Thymus (tissue), 11 donors: ENCODE data around the gene TBC1D9B. TPM values are rescaled to one million over a fixed set of nuclear protein-coding genes. Genes with fewer than 3 reads are reported as not detected.

Source experiments
- DNase-seq, 9 donors: peaks; one replicate each; pipeline ENCODE4 v3.0.0-alpha.2; 2013; ENCODE audit warnings: low spot score in 9 of 9, low read depth in 6 of 9, missing footprints in 1 of 9
- H3K27ac ChIP-seq, 2 donors: one replicate each; pipeline ENCODE4 v1.5.1; 2013; ENCODE audit warnings: control low read depth in 1 of 2, low read depth in 1 of 2, low read length in 1 of 2, mild to moderate bottlenecking in 1 of 2, moderate library complexity in 1 of 2
- H3K27me3 ChIP-seq, 2 donors: one replicate each; pipeline ENCODE4 v1.5.1; 2013; ENCODE audit warnings: low read length in 1 of 2; ENCODE audit not compliant: control insufficient read depth in 2 of 2, insufficient read depth in 1 of 2
- H3K36me3 ChIP-seq, 2 donors: one replicate each; pipeline ENCODE4 v1.5.1; 2013; ENCODE audit warnings: low read length in 1 of 2, mild to moderate bottlenecking in 1 of 2, moderate library complexity in 1 of 2; ENCODE audit not compliant: control insufficient read depth in 2 of 2, insufficient read depth in 2 of 2
- H3K4me1 ChIP-seq, 2 donors: one replicate each; pipeline ENCODE4 v1.5.1; 2013; ENCODE audit warnings: low read length in 2 of 2; ENCODE audit not compliant: control insufficient read depth in 2 of 2, insufficient read depth in 2 of 2
- H3K4me3 ChIP-seq, 2 donors: one replicate each; pipeline ENCODE4 v1.5.1; 2013; ENCODE audit warnings: low read length in 2 of 2, control low read depth in 1 of 2, mild to moderate bottlenecking in 1 of 2
- H3K9me3 ChIP-seq, 2 donors: one replicate each; pipeline ENCODE4 v1.5.1; 2013; ENCODE audit warnings: low read length in 1 of 2, mild to moderate bottlenecking in 1 of 2; ENCODE audit not compliant: control insufficient read depth in 2 of 2, insufficient read depth in 1 of 2
- WGBS: extraction: QIAGEN DNeasy Blood & Tissue Kit; methylation state at CpG from one replicate; pipeline ENCODE4 v1.1.7; 2013; 5-methylcytosine and 5-hydroxymethylcytosine counted together
- polyA plus RNA-seq: library from polyadenylated mRNA; stranded (reverse); fragments of 200-250 nt; gene quantifications from one replicate; pipeline ENCODE4 v1.2.3, GENCODE V29; 2013
- total RNA-seq: library from RNA; stranded (reverse); fragments of 120-200 nt; gene quantifications from one replicate; pipeline ENCODE4 v1.2.4, GENCODE V29; 2013
- donor health status: healthy.

TBC1D9B gene
- total and polyA plus RNA-seq, 2 donors = 13.9 to 69.4 TPM

- 95% methylated on average over 8 of the region's 8 CpGs for WGBS
- no peak for DNase-seq
- no peak overlapping the region for H3K27ac ChIP-seq
- H3K9me3 ChIP-seq = peaks cover 0 to 3% of the 10 kb centered on the region in 2 donors
- H3K4me1 ChIP-seq = no peaks in the 10 kb centered on the region
- H3K27me3 ChIP-seq = no peaks in the 10 kb centered on the region
- no peaks in the 10 kb centered on the region for H3K36me3 ChIP-seq
- H3K4me3 ChIP-seq = no peak overlapping the region
These were observed 19.0 kb upstream of the TBC1D9B start for GRCh38 chr5:179926657-179927056.

- H3K27me3 ChIP-seq = no peaks in the 10 kb centered on the region
- peaks cover 0 to 6% of the 10 kb centered on the region in 2 donors for H3K4me1 ChIP-seq
- WGBS = 79% methylated on average over 6 of the region's 6 CpGs
- no peaks in the 10 kb centered on the region for H3K36me3 ChIP-seq
- H3K9me3 ChIP-seq = peaks cover 0 to 3% of the 10 kb centered on the region in 2 donors
- H3K4me3 ChIP-seq = no peak overlapping the region
- DNase-seq = no peak
- H3K27ac ChIP-seq = no peak overlapping the region
These were observed 15.7 kb upstream of the TBC1D9B start for GRCh38 chr5:179923436-179923835.

- WGBS = 95% methylated on average over 4 of the region's 4 CpGs
- peaks cover 0 to 11% of the 10 kb centered on the region in 2 donors for H3K4me1 ChIP-seq
- H3K27me3 ChIP-seq = no peaks in the 10 kb centered on the region
- H3K9me3 ChIP-seq = no peaks in the 10 kb centered on the region
- no peaks in the 10 kb centered on the region for H3K36me3 ChIP-seq
- no peak for DNase-seq
- H3K4me3 ChIP-seq = no peak overlapping the region
- H3K27ac ChIP-seq = no peak overlapping the region
These were observed 12.5 kb upstream of the TBC1D9B start for GRCh38 chr5:179920175-179920574.

DNA sequence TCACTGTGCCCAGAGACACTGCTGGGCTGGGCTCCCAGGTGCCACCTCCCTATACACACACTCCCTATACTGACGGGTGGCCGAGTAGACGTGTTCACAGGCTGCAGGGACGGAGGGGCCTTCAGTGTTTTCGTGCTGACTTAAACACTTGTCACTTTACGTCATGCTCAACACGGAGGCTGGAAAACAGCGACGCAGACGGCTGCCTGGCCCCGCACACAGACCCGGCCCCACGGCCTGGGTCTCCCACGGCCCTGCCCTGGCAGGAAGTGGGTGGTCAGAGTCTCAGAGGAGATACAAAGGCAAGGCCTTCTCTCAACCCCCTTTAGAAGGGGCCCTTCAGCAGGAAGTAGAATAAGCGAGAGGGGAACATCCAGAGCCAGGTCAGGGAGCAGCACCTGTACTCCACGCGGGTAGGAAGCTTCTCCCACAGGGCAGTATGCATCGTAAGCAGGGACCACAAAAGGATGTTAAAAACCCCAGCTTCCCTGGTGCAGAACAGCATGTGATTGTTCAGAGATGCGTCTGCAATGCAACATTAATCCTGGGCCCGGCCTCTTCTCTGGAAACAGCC lies 11.9 kb upstream of the TBC1D9B start:
- 71% methylated on average over 20 of the region's 20 CpGs for WGBS
- H3K36me3 ChIP-seq = no peaks in the 10 kb centered on the region
- peaks cover 0 to 11% of the 10 kb centered on the region in 2 donors for H3K4me1 ChIP-seq
- peak in 2 of 9 donors; percentile 18 to 20 for DNase-seq
- H3K9me3 ChIP-seq = no peaks in the 10 kb centered on the region
- no peak overlapping the region for H3K27ac ChIP-seq
- no peaks in the 10 kb centered on the region for H3K27me3 ChIP-seq
- H3K4me3 ChIP-seq = no peak overlapping the region

GRCh38 chr5:179918742-179919486 lies 11.2 kb upstream of the TBC1D9B start:
- Histone ChIP-seq H3K4me3 (no peak overlapping the region), H3K27ac (no peak overlapping the region), H3K4me1 (peaks cover 0 to 16% of the 10 kb centered on the region in 2 donors), H3K27me3 (no peaks in the 10 kb centered on the region), H3K9me3 (no peaks in the 10 kb centered on the region), H3K36me3 (no peaks in the 10 kb centered on the region)
- 98% methylated on average over 19 of the region's 19 CpGs for WGBS
- DNase-seq = no peak

- WGBS = 98% methylated on average over 6 of the region's 6 CpGs
- peaks cover 0 to 17% of the 10 kb centered on the region in 2 donors for H3K4me1 ChIP-seq
- no peak for DNase-seq
- H3K9me3 ChIP-seq = no peaks in the 10 kb centered on the region
- no peak overlapping the region for H3K27ac ChIP-seq
- no peak overlapping the region for H3K4me3 ChIP-seq
- no peaks in the 10 kb centered on the region for H3K27me3 ChIP-seq
- no peaks in the 10 kb centered on the region for H3K36me3 ChIP-seq
These were observed 8.8 kb upstream of the TBC1D9B start for GRCh38 chr5:179916523-179916922.

DNA sequence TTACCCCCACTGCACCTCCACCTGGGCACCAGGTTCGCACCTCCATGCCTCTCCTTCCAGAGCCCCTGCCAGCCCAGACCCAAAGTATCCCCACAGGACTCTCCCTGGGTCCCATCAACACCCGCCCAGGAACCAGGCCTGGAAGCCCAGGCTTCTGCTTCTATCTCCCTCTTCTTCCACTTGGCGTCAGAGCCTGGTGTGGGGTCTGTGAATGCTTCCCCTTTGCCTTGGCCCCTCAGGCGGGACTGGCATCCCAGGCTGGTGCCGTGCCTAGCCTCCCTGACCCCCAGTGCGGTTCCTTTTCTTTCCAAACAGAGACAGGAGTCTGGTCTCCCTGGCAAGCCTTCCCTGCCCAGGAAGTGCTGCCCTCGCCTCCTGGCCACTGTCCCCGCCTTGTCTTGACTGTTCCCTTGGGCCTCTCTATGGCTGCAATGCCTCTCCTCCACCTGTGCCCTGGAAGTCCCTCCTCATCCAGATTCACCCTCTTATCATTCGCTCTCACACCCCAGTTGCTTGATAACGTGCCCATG lies 7.8 kb upstream of the TBC1D9B start:
- 98% methylated on average over 10 of the region's 10 CpGs for WGBS
- no peaks in the 10 kb centered on the region for H3K9me3 ChIP-seq
- no peak overlapping the region for H3K4me3 ChIP-seq
- no peaks in the 10 kb centered on the region for H3K27me3 ChIP-seq
- DNase-seq = no peak
- H3K27ac ChIP-seq = no peak overlapping the region
- H3K36me3 ChIP-seq = no peaks in the 10 kb centered on the region
- H3K4me1 ChIP-seq = peaks cover 0 to 17% of the 10 kb centered on the region in 2 donors

DNA sequence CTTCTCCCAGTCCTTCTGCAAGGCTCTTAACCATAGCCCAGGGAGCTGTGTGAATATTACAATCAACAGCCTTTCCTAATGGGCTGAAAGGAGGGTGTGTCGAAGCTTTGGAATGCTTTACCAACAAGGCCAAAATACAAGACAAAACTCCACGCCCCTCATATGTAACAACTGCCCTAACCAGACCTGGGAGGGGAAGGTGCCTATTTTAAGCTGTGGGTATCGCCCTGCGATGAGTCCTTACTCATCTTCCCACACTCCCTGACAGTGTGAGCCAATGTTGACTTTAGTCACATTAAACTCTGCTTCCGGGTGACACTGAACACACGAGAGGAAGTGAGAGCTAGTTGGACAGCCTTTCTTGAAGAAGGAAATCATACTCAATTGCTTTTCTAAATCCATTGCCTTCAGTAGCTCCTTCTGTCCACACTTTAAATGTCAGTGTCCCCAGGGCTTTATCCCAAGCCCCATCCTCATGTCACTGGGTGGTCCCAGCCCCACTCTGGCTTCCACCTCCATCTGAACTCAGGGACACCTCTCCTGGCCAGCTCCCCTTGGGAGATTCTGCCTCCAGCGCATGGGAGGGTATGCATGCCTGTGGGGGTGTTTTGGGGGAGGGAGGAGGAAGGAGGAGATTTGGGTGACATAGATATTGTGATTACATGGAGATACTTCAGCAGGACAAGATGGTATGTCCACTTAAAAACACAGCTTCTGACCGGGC lies 6.5 kb upstream of the TBC1D9B start:
- no peak overlapping the region for H3K27ac ChIP-seq

GRCh38 chr5:179913461-179913860 lies 5.8 kb upstream of the TBC1D9B start:
- no peaks in the 10 kb centered on the region for H3K36me3 ChIP-seq
- 94% methylated on average over 9 of the region's 9 CpGs for WGBS
- H3K4me1 ChIP-seq = peaks cover 0 to 10% of the 10 kb centered on the region in 2 donors
- DNase-seq = no peak
- H3K27me3 ChIP-seq = no peaks in the 10 kb centered on the region
- no peaks in the 10 kb centered on the region for H3K9me3 ChIP-seq
- no peak overlapping the region for H3K4me3 ChIP-seq
- H3K27ac ChIP-seq = no peak overlapping the region

More for the DNA sequence above, 6.5 kb upstream of the TBC1D9B start:
- WGBS = 89% methylated on average over 8 of the region's 8 CpGs
- DNase-seq = peak in 1 of 9 donors; percentile 35
- Histone ChIP-seq H3K4me1 (peaks cover 0 to 10% of the 10 kb centered on the region in 2 donors), H3K4me3 (no peak overlapping the region), H3K27me3 (no peaks in the 10 kb centered on the region), H3K9me3 (no peaks in the 10 kb centered on the region), H3K36me3 (no peaks in the 10 kb centered on the region)
